Measurements from ENCODE around the gene SLC25A12.
"Not testable (repeated sequence)": the region's sequence is repeated elsewhere in the genome, so short reads cannot be mapped to it uniquely, and the experiment has no call there.

Gene SLC25A12

GRCh38 chr2:171771463-171771862 is 122.6 kb downstream of the SLC25A12 start:
- H3K4me3 ChIP-seq (ENCODE audit: low read depth, low read length), result no peak overlapping the region
- H3K27ac ChIP-seq, result no peak overlapping the region
- TF ChIP-seq, protein P1, sequence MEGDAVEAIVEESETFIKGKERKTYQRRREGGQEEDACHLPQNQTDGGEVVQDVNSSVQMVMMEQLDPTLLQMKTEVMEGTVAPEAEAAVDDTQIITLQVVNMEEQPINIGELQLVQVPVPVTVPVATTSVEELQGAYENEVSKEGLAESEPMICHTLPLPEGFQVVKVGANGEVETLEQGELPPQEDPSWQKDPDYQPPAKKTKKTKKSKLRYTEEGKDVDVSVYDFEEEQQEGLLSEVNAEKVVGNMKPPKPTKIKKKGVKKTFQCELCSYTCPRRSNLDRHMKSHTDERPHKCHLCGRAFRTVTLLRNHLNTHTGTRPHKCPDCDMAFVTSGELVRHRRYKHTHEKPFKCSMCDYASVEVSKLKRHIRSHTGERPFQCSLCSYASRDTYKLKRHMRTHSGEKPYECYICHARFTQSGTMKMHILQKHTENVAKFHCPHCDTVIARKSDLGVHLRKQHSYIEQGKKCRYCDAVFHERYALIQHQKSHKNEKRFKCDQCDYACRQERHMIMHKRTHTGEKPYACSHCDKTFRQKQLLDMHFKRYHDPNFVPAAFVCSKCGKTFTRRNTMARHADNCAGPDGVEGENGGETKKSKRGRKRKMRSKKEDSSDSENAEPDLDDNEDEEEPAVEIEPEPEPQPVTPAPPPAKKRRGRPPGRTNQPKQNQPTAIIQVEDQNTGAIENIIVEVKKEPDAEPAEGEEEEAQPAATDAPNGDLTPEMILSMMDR (IDR thresholded peaks at IDR 0.05; ENCODE audit: low read depth, low read length), result no peak
- DNase-seq, result no peak
- H3K27me3 ChIP-seq (ENCODE audit: insufficient read depth, low read depth, severe bottlenecking), result no peaks in the 10 kb centered on the region
- H3K9me3 ChIP-seq (ENCODE audit: severe bottlenecking), result no peaks in the 10 kb centered on the region
- H3K36me3 ChIP-seq, result no peaks in the 10 kb centered on the region; the same call in 1 of the 2 replicates

GRCh38 chr2:171763602-171764001 is 130.4 kb downstream of the SLC25A12 start:
- no peaks in the 10 kb centered on the region for H3K9me3 ChIP-seq (ENCODE audit: severe bottlenecking)
- TF ChIP-seq, protein P1 (IDR thresholded peaks at IDR 0.05; ENCODE audit: low read depth, low read length), result no peak
- no peak overlapping the region for H3K27ac ChIP-seq
- DNase-seq, result no peak
- H3K4me3 ChIP-seq (ENCODE audit: low read depth, low read length), result no peak overlapping the region
- peaks cover 4% of the 10 kb centered on the region; the same call in 1 of the 2 replicates for H3K36me3 ChIP-seq
- no peaks in the 10 kb centered on the region for H3K27me3 ChIP-seq (ENCODE audit: insufficient read depth, low read depth, severe bottlenecking)

GRCh38 chr2:171762879-171763573 is 131.0 kb downstream of the SLC25A12 start:
- no peak overlapping the region for H3K4me3 ChIP-seq (ENCODE audit: low read depth, low read length)
- peaks cover 4% of the 10 kb centered on the region; the same call in 1 of the 2 replicates for H3K36me3 ChIP-seq
- no peak for DNase-seq
- TF ChIP-seq, protein P1 (IDR thresholded peaks at IDR 0.05; ENCODE audit: low read depth, low read length), result no peak
- H3K27ac ChIP-seq, result no peak overlapping the region
- H3K27me3 ChIP-seq (ENCODE audit: insufficient read depth, low read depth, severe bottlenecking), result no peaks in the 10 kb centered on the region
- H3K9me3 ChIP-seq (ENCODE audit: severe bottlenecking), result no peaks in the 10 kb centered on the region

DNA sequence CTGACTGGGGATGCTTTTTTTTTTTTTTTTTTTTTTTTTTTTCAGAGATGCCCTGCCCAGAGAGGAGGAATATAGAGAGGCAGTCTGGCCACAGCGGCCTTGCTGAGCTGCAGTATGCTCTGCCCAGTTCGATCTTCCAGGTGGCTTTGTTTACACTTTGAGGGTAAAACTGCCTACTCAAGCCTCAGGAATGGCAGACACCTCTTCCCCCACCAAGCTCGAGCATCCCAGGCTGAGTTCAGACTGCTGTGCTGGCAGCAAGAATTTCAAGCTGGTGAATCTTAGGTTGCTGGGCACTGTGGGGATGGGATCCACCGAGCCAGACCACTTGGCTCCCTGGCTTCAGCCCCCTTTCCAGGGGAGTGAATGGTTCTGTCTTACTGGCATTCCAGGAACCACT is 132.9 kb downstream of the SLC25A12 start:
- H3K4me3 ChIP-seq (ENCODE audit: low read depth, low read length); H3K27me3 ChIP-seq (ENCODE audit: insufficient read depth, low read depth, severe bottlenecking): not testable (repeated sequence)

GRCh38 chr2:171758762-171759161 is 135.3 kb downstream of the SLC25A12 start:
- not testable (repeated sequence) for H3K36me3 ChIP-seq; H3K4me3 ChIP-seq (ENCODE audit: low read depth, low read length); H3K27ac ChIP-seq; H3K27me3 ChIP-seq (ENCODE audit: insufficient read depth, low read depth, severe bottlenecking); H3K9me3 ChIP-seq (ENCODE audit: severe bottlenecking); DNase-seq

More for the DNA sequence above, 132.9 kb downstream of the SLC25A12 start:
- not testable (repeated sequence) for H3K27ac ChIP-seq; DNase-seq; H3K36me3 ChIP-seq; H3K9me3 ChIP-seq (ENCODE audit: severe bottlenecking)

GRCh38 chr2:171754254-171754939 is 139.6 kb downstream of the SLC25A12 start:
- Histone ChIP-seq H3K27ac (no peak overlapping the region), H3K27me3 (ENCODE audit: insufficient read depth, low read depth, severe bottlenecking) (no peaks in the 10 kb centered on the region), H3K9me3 (ENCODE audit: severe bottlenecking) (peaks cover 2% of the 10 kb centered on the region), H3K36me3 (no peaks in the 10 kb centered on the region; the same call in 1 of the 2 replicates), H3K4me3 (ENCODE audit: low read depth, low read length) (no peak overlapping the region)
- DNase-seq, result no peak
- TF ChIP-seq, protein P1 (IDR thresholded peaks at IDR 0.05; ENCODE audit: low read depth, low read length), result no peak
